Effector memory CD8-positive, alpha-beta T cell (primary cell): Measurements from ENCODE around the gene PSMB5.

Source experiments
- ATAC-seq: fragments of 150-1000 bp; cut with Tn5 transposase; replicated peaks from 2 replicates; pipeline ENCODE4 v1.10.0; 2021; ENCODE audit warnings: mild to moderate bottlenecking, moderate library complexity
- DNase-seq, 3 experiments: peaks; one replicate each; pipeline ENCODE4 v3.0.0; 2021
- H3K27ac Mint-ChIP-seq, 2 donors: one replicate each; pipeline ENCODE4 v1.8.0; 2022; ENCODE audit warnings: mild to moderate bottlenecking in 2 of 2, mixed read lengths in 2 of 2, moderate library complexity in 2 of 2
- H3K27me3 Mint-ChIP-seq, 2 donors: one replicate each; pipeline ENCODE4 v1.8.0; 2022; ENCODE audit warnings: mixed read lengths in 2 of 2
- H3K36me3 Mint-ChIP-seq: one replicate; pipeline ENCODE4 v1.8.0; 2022; ENCODE audit warnings: mild to moderate bottlenecking, moderate library complexity, mixed read lengths; ENCODE audit not compliant: insufficient read depth
- H3K4me1 Mint-ChIP-seq, 2 donors: one replicate each; pipeline ENCODE4 v1.8.0; 2022; ENCODE audit warnings: low read depth in 2 of 2, mixed read lengths in 2 of 2
- H3K4me3 Mint-ChIP-seq, 2 donors: one replicate each; pipeline ENCODE4 v1.8.0; 2022; ENCODE audit warnings: mild to moderate bottlenecking in 2 of 2, mixed read lengths in 2 of 2, moderate library complexity in 2 of 2
- H3K9me3 Mint-ChIP-seq, 2 donors: one replicate each; pipeline ENCODE4 v1.8.0; 2022; ENCODE audit warnings: mixed read lengths in 2 of 2

PSMB5 gene

GRCh38 chr14:23067847-23068788, 33.4 kb upstream of the PSMB5 start:
- Mint-ChIP-seq H3K9me3 (no peaks in the 10 kb centered on the region), H3K4me3 (no peak overlapping the region), H3K27me3 (no peaks in the 10 kb centered on the region), H3K36me3 (peaks cover 61% of the 10 kb centered on the region), H3K27ac (peak overlapping the region; percentile 23 to 25), H3K4me1 (peaks cover 27 to 29% of the 10 kb centered on the region in 2 donors)
- ATAC-seq (no peak), DNase-seq (no peak)

GRCh38 chr14:23066855-23067744, 32.4 kb upstream of the PSMB5 start:
- DNase-seq (no peak), ATAC-seq (no peak)
- H3K36me3 Mint-ChIP-seq = peaks cover 68% of the 10 kb centered on the region
- peaks cover 25 to 28% of the 10 kb centered on the region in 2 donors for H3K4me1 Mint-ChIP-seq
- no peaks in the 10 kb centered on the region for H3K27me3 Mint-ChIP-seq
- H3K4me3 Mint-ChIP-seq = no peak overlapping the region
- H3K27ac Mint-ChIP-seq = no peak overlapping the region
- no peaks in the 10 kb centered on the region for H3K9me3 Mint-ChIP-seq

- H3K4me3 Mint-ChIP-seq = no peak overlapping the region
- H3K27me3 Mint-ChIP-seq = no peaks in the 10 kb centered on the region
- ATAC-seq = no peak
- H3K27ac Mint-ChIP-seq = no peak overlapping the region
- H3K9me3 Mint-ChIP-seq = no peaks in the 10 kb centered on the region
- H3K36me3 Mint-ChIP-seq = peaks cover 70% of the 10 kb centered on the region
- H3K4me1 Mint-ChIP-seq = peaks cover 18 to 21% of the 10 kb centered on the region in 2 donors
- DNase-seq = no peak
These were observed 31.7 kb upstream of the PSMB5 start for GRCh38 chr14:23066368-23066767.

- H3K27me3 Mint-ChIP-seq = no peaks in the 10 kb centered on the region
- H3K36me3 Mint-ChIP-seq = peaks cover 92% of the 10 kb centered on the region
- H3K4me1 Mint-ChIP-seq = peaks cover 3 to 5% of the 10 kb centered on the region in 2 donors
- ATAC-seq (no peak), DNase-seq (no peak)
- H3K27ac Mint-ChIP-seq = peak overlapping the region in 1 of 2 donors; percentile 54
- H3K9me3 Mint-ChIP-seq = no peaks in the 10 kb centered on the region
- no peak overlapping the region for H3K4me3 Mint-ChIP-seq
These were observed 28.9 kb upstream of the PSMB5 start for GRCh38 chr14:23063601-23064000.

GRCh38 chr14:23062002-23062401, 27.3 kb upstream of the PSMB5 start:
- ATAC-seq (no peak), DNase-seq (no peak)
- Mint-ChIP-seq H3K9me3 (no peaks in the 10 kb centered on the region), H3K27ac (no peak overlapping the region), H3K36me3 (peaks cover 93% of the 10 kb centered on the region), H3K4me1 (peaks cover 8 to 9% of the 10 kb centered on the region in 2 donors), H3K27me3 (no peaks in the 10 kb centered on the region), H3K4me3 (no peak overlapping the region)

- Mint-ChIP-seq H3K27me3 (no peaks in the 10 kb centered on the region), H3K4me3 (no peak overlapping the region), H3K36me3 (peaks cover 81% of the 10 kb centered on the region), H3K9me3 (no peaks in the 10 kb centered on the region), H3K27ac (no peak overlapping the region), H3K4me1 (peaks cover 18% of the 10 kb centered on the region in 2 donors)
- ATAC-seq (no peak), DNase-seq (no peak)
These were observed 26.0 kb upstream of the PSMB5 start for GRCh38 chr14:23060536-23061260.

- DNase-seq = no peak
- Mint-ChIP-seq H3K9me3 (no peaks in the 10 kb centered on the region), H3K4me3 (peak overlapping the region; percentile 14 to 40), H3K27ac (peak overlapping the region; percentile 12 to 35), H3K36me3 (peaks cover 62% of the 10 kb centered on the region), H3K4me1 (peaks cover 17 to 22% of the 10 kb centered on the region in 2 donors), H3K27me3 (no peaks in the 10 kb centered on the region)
- ATAC-seq = no peak
These were observed 24.2 kb upstream of the PSMB5 start for GRCh38 chr14:23058654-23059504.

- DNase-seq (peak; percentile 83 to 87 (median 83)), ATAC-seq (peak; percentile 74)
- Mint-ChIP-seq H3K27me3 (no peaks in the 10 kb centered on the region), H3K27ac (peak overlapping the region in 1 of 2 donors; percentile 73), H3K4me1 (peaks cover 17 to 22% of the 10 kb centered on the region in 2 donors), H3K4me3 (peak overlapping the region; percentile 84), H3K9me3 (no peaks in the 10 kb centered on the region), H3K36me3 (peaks cover 54% of the 10 kb centered on the region)
These were observed 23.3 kb upstream of the PSMB5 start for GRCh38 chr14:23057757-23058653.

GRCh38 chr14:23056956-23057756, 22.5 kb upstream of the PSMB5 start, which contains the start of gene CDH24:
CDH24 (minus strand) TSS chr14:23057520; CDS start chr14:23055733, 1,787 bp downstream.
- H3K36me3 Mint-ChIP-seq = peaks cover 45% of the 10 kb centered on the region
- DNase-seq (peak; percentile 57 to 67 (median 61)), ATAC-seq (peak; percentile 77)
- H3K4me1 Mint-ChIP-seq = peaks cover 17 to 22% of the 10 kb centered on the region in 2 donors
- H3K4me3 Mint-ChIP-seq = peak within 1 kb of the TSS; percentile 84
- peak within 1 kb of the TSS; percentile 58 to 73 for H3K27ac Mint-ChIP-seq
- H3K27me3 Mint-ChIP-seq = no peaks in the 10 kb centered on the region
- H3K9me3 Mint-ChIP-seq = no peaks in the 10 kb centered on the region

- peak overlapping the region; percentile 84 for H3K4me3 Mint-ChIP-seq
- no peaks in the 10 kb centered on the region for H3K9me3 Mint-ChIP-seq
- ATAC-seq (peak; percentile 67), DNase-seq (peak; percentile 61 to 69 (median 64))
- H3K27me3 Mint-ChIP-seq = no peaks in the 10 kb centered on the region
- H3K36me3 Mint-ChIP-seq = peaks cover 39% of the 10 kb centered on the region
- H3K4me1 Mint-ChIP-seq = peaks cover 17 to 22% of the 10 kb centered on the region in 2 donors
- peak overlapping the region; percentile 25 to 58 for H3K27ac Mint-ChIP-seq
These were observed 21.6 kb upstream of the PSMB5 start for GRCh38 chr14:23056145-23056955.
